Spinal cord (tissue), 10 donors: Measurements from ENCODE around the gene TRAPPC6A. TPM values are rescaled to one million over a fixed set of nuclear protein-coding genes. Genes with fewer than 3 reads are reported as not detected.

Experiments
- DNase-seq, 6 donors: peaks; one replicate each; pipeline versions ENCODE4 v3.0.0 to v3.0.0-alpha.2; 2013 to 2015; ENCODE audit warnings: low spot score in 6 of 6, low read depth in 4 of 6
- H3K27ac ChIP-seq: one replicate; pipeline ENCODE4 v1.5.1; 2013; ENCODE audit warnings: low read depth, low read length, control low read depth
- H3K27me3 ChIP-seq: one replicate; pipeline ENCODE4 v1.6.1; 2013; ENCODE audit warnings: low read length; ENCODE audit not compliant: control insufficient read depth, insufficient read depth
- H3K36me3 ChIP-seq: one replicate; pipeline ENCODE4 v1.6.1; 2013; ENCODE audit warnings: low read length; ENCODE audit not compliant: control insufficient read depth, insufficient read depth
- H3K4me1 ChIP-seq: one replicate; pipeline ENCODE4 v1.6.1; 2013; ENCODE audit warnings: low read length; ENCODE audit not compliant: control insufficient read depth, insufficient read depth
- H3K4me3 ChIP-seq: one replicate; pipeline ENCODE4 v1.5.1; 2013; ENCODE audit warnings: low read depth, low read length, control low read depth
- H3K9me3 ChIP-seq: one replicate; pipeline ENCODE4 v1.6.1; 2013; ENCODE audit warnings: low read length; ENCODE audit not compliant: control insufficient read depth, insufficient read depth
- WGBS: methylation state at CpG from one replicate; pipeline ENCODE4 v1.1.5; 2013; ENCODE audit warnings: missing lambda C conversion rate; ENCODE audit not compliant: insufficient coverage; 5-methylcytosine and 5-hydroxymethylcytosine counted together
- polyA plus RNA-seq, 2 donors: library from polyadenylated mRNA; unstranded; fragments of 120-200 nt; gene quantifications; one replicate each; pipeline ENCODE4 v1.2.1, GENCODE V29; 2013; ENCODE audit not compliant: insufficient read length in 2 of 2
- total RNA-seq, 2 donors: library from RNA; depleted of rRNA in 1 of 2; stranded (reverse); fragments of 120-200 nt in 1 of 2; fragments of >200 nt in 1 of 2; gene quantifications; one replicate each; pipeline versions ENCODE4 v1.2.3 to v1.2.4, GENCODE V29; 2013 to 2014
- donor health status: healthy.

Gene TRAPPC6A
- total and polyA plus RNA-seq, 4 donors: 7.0 to 26.2 (median 22.5) TPM

GRCh38 chr19:45187421-45188100 is 9.5 kb upstream of the TRAPPC6A start:
- H3K36me3 ChIP-seq: no peaks in the 10 kb centered on the region
- 44% methylated on average over 9 of the region's 12 CpGs for WGBS
- H3K27me3 ChIP-seq: no peaks in the 10 kb centered on the region
- peak in 2 of 6 donors; percentile 24 to 72 for DNase-seq
- H3K4me1 ChIP-seq: no peaks in the 10 kb centered on the region
- H3K27ac ChIP-seq: no peak overlapping the region
- H3K9me3 ChIP-seq: no peaks in the 10 kb centered on the region
- no peak overlapping the region for H3K4me3 ChIP-seq

GRCh38 chr19:45186509-45187334 is 8.7 kb upstream of the TRAPPC6A start:
- Histone ChIP-seq H3K27me3 (no peaks in the 10 kb centered on the region), H3K4me3 (no peak overlapping the region), H3K27ac (no peak overlapping the region), H3K9me3 (no peaks in the 10 kb centered on the region), H3K4me1 (no peaks in the 10 kb centered on the region), H3K36me3 (no peaks in the 10 kb centered on the region)
- WGBS: 85% methylated on average over 7 of the region's 12 CpGs
- DNase-seq: peak in 1 of 6 donors; percentile 30

- WGBS: 98% methylated on average over 4 of the region's 5 CpGs
- H3K27me3 ChIP-seq: no peaks in the 10 kb centered on the region
- no peak overlapping the region for H3K27ac ChIP-seq
- no peaks in the 10 kb centered on the region for H3K9me3 ChIP-seq
- H3K4me1 ChIP-seq: peaks cover 14% of the 10 kb centered on the region
- peaks cover 12% of the 10 kb centered on the region for H3K36me3 ChIP-seq
- H3K4me3 ChIP-seq: no peak overlapping the region
- no peak for DNase-seq
Observed at GRCh38 chr19:45184115-45184514, 6.1 kb upstream of the TRAPPC6A start.

- Histone ChIP-seq H3K4me1 (peaks cover 18% of the 10 kb centered on the region), H3K27ac (no peak overlapping the region), H3K9me3 (no peaks in the 10 kb centered on the region), H3K36me3 (peaks cover 12% of the 10 kb centered on the region), H3K27me3 (no peaks in the 10 kb centered on the region), H3K4me3 (no peak overlapping the region)
- 92% methylated on average over 4 of the region's 4 CpGs for WGBS
- no peak for DNase-seq
Observed at GRCh38 chr19:45182758-45183157, 4.7 kb upstream of the TRAPPC6A start.

GRCh38 chr19:45180936-45181335 is 2.9 kb upstream of the TRAPPC6A start:
- 88% methylated on average over 5 of the region's 7 CpGs for WGBS
- Histone ChIP-seq H3K9me3 (no peaks in the 10 kb centered on the region), H3K36me3 (peaks cover 12% of the 10 kb centered on the region), H3K27me3 (no peaks in the 10 kb centered on the region), H3K4me3 (no peak overlapping the region), H3K4me1 (peaks cover 25% of the 10 kb centered on the region), H3K27ac (no peak overlapping the region)
- DNase-seq: no peak

- 52% methylated on average over 5 of the region's 9 CpGs for WGBS
- no peaks in the 10 kb centered on the region for H3K27me3 ChIP-seq
- H3K4me3 ChIP-seq: peak overlapping the region; percentile 12
- DNase-seq: no peak
- no peaks in the 10 kb centered on the region for H3K9me3 ChIP-seq
- H3K27ac ChIP-seq: no peak overlapping the region
- peaks cover 25% of the 10 kb centered on the region for H3K4me1 ChIP-seq
- H3K36me3 ChIP-seq: peaks cover 12% of the 10 kb centered on the region
Observed at GRCh38 chr19:45179892-45180370, 1.9 kb upstream of the TRAPPC6A start.

- H3K9me3 ChIP-seq: no peaks in the 10 kb centered on the region
- 1% methylated on average over 97 of the region's 97 CpGs for WGBS
- DNase-seq: peak in 1 of 6 donors; percentile 33
- peaks cover 25% of the 10 kb centered on the region for H3K4me1 ChIP-seq
- peak overlapping the region; percentile 92 for H3K27ac ChIP-seq
- H3K27me3 ChIP-seq: no peaks in the 10 kb centered on the region
- peaks cover 12% of the 10 kb centered on the region for H3K36me3 ChIP-seq
- H3K4me3 ChIP-seq: peak overlapping the region; percentile 87
Observed at GRCh38 chr19:45179072-45179891, 1.2 kb upstream of the TRAPPC6A start.

- under 1% methylated on average over 51 of the region's 51 CpGs for WGBS
- DNase-seq: peak; percentile 99 to 100 (median 100)
- peak within 1 kb of the TSS; percentile 95 for H3K27ac ChIP-seq
- peaks cover 25% of the 10 kb centered on the region for H3K4me1 ChIP-seq
- peaks cover 12% of the 10 kb centered on the region for H3K36me3 ChIP-seq
- no peaks in the 10 kb centered on the region for H3K27me3 ChIP-seq
- no peaks in the 10 kb centered on the region for H3K9me3 ChIP-seq
- peak within 1 kb of the TSS; percentile 87 for H3K4me3 ChIP-seq
Observed at GRCh38 chr19:45178262-45179071, 430 bp upstream of the TRAPPC6A start, which contains the start of gene BLOC1S3. BLOC1S3 (plus strand) TSS chr19:45178784; CDS start chr19:45179297, 513 bp downstream.
